SK-N-SH (cell line): ENCODE measurements around the gene BTBD3. TPM values are rescaled to one million over a fixed set of nuclear protein-coding genes. Genes with fewer than 3 reads are reported as not detected.

Source experiments
- CTCF ChIA-PET: fragments of 300-600, 350-600 bp; formaldehyde crosslinking; extraction: SDS; loops from one replicate; lab custom pipeline; 2021; lab: Yijun Ruan, JAX
- POLR2A ChIA-PET: fragments of 350-600 bp; sonication (Branson Sonifier 250); formaldehyde crosslinking; extraction: SDS; loops from one replicate; lab custom pipeline; 2020; ENCODE audit warnings: antibody characterized with exemption, inconsistent platforms; lab: Yijun Ruan, JAX
- DNase-seq: peaks from one replicate; pipeline ENCODE4 v3.0.0; 2012
- H2AFZ ChIP-seq: fragments of 200-600 bp; sonication (generic); 2 replicates; pipeline ENCODE4 v1.8.1; 2016; ENCODE audit warnings: antibody characterized with exemption, mild to moderate bottlenecking, low read depth
- H3F3A ChIP-seq: fragments of 200-600 bp; sonication (generic); replicated peaks from 2 replicates; pipeline ENCODE3; 2016; ENCODE audit warnings: antibody characterized with exemption, mild to moderate bottlenecking; ENCODE audit not compliant: insufficient read depth
- H3K27ac ChIP-seq, 2 experiments: fragments of 200-500 bp in 1 of 2; fragments of 200-600 bp in 1 of 2; sonication (Bioruptor generic) in 1 of 2; sonication (generic), shearing (Covaris generic) in 1 of 2; 2 replicates each; pipeline versions ENCODE4 v1.5.1 to v1.6.1; 2014 to 2016; ENCODE audit warnings: low read depth in 2 of 2, inconsistent platforms in 1 of 2, low read length in 1 of 2, mild to moderate bottlenecking in 1 of 2, mixed read lengths in 1 of 2
- H3K27me3 ChIP-seq: fragments of 200-600 bp; sonication (generic), shearing (Covaris generic); 2 replicates; pipeline ENCODE4 v1.6.1; 2016; ENCODE audit warnings: mixed run types; ENCODE audit not compliant: insufficient read depth
- H3K36me3 ChIP-seq, 2 experiments: fragments of 200-500 bp in 1 of 2; fragments of 200-600 bp in 1 of 2; sonication (Bioruptor generic) in 1 of 2; sonication (generic) in 1 of 2; replicated peaks in 1 of 2; 2 replicates each; pipeline versions ENCODE3 to v1.5.1; 2014 to 2016; ENCODE audit warnings: low read length in 1 of 2, mild to moderate bottlenecking in 1 of 2; ENCODE audit not compliant: insufficient read depth in 2 of 2, control insufficient read depth in 1 of 2
- H3K4me1 ChIP-seq, 2 experiments: fragments of 200-500 bp in 1 of 2; fragments of 200-600 bp in 1 of 2; sonication (Bioruptor generic) in 1 of 2; sonication (generic), shearing (Covaris generic) in 1 of 2; 2 replicates each; pipeline versions ENCODE4 v1.5.1 to v1.6.1; 2014 to 2016; ENCODE audit warnings: low read depth in 1 of 2, low read length in 1 of 2, mixed run types in 1 of 2; ENCODE audit not compliant: insufficient read depth in 2 of 2, control insufficient read depth in 1 of 2
- H3K4me2 ChIP-seq: fragments of 200-600 bp; sonication (generic), shearing (Covaris generic); 2 replicates; pipeline ENCODE4 v1.6.1; 2017; ENCODE audit warnings: mixed run types
- H3K4me3 ChIP-seq, 2 experiments: fragments of 200-500 bp in 1 of 2; fragments of 200-600 bp in 1 of 2; sonication (Bioruptor generic) in 1 of 2; sonication (generic), shearing (Covaris generic) in 1 of 2; 2 replicates each; pipeline versions ENCODE4 v1.5.1 to v1.8.1; 2014 to 2016; ENCODE audit warnings: low read depth in 2 of 2, inconsistent platforms in 1 of 2, low read length in 1 of 2, mild to moderate bottlenecking in 1 of 2, mixed read lengths in 1 of 2, moderate library complexity in 1 of 2
- H3K79me2 ChIP-seq: fragments of 200-600 bp; sonication (generic); 2 replicates; pipeline ENCODE4 v1.8.1; 2017; ENCODE audit warnings: mild to moderate bottlenecking; ENCODE audit not compliant: insufficient read depth
- H3K9ac ChIP-seq: fragments of 200-600 bp; sonication (generic); 2 replicates; pipeline ENCODE4 v1.6.1; 2017; ENCODE audit warnings: mixed run types
- H3K9me2 ChIP-seq: fragments of 200-600 bp; sonication (generic); 2 replicates; pipeline ENCODE4 v1.6.1; 2017; ENCODE audit warnings: mixed run types
- H3K9me3 ChIP-seq: fragments of 200-600 bp; sonication (generic); 2 replicates; pipeline ENCODE4 v1.6.1; 2017; ENCODE audit warnings: mixed run types, mild to moderate bottlenecking, moderate library complexity
- H4K20me1 ChIP-seq: fragments of 200-600 bp; sonication (generic); 2 replicates; pipeline ENCODE4 v1.6.1; 2017; ENCODE audit warnings: mild to moderate bottlenecking, mixed run types; ENCODE audit not compliant: insufficient read depth
- CHD2 ChIP-seq: fragments of 150-350 bp; IDR thresholded peaks from 2 replicates; pipeline ENCODE4 v1.6.1; 2018; ENCODE audit warnings: low read length; ENCODE audit not compliant: partially characterized antibody
- FOXM1 ChIP-seq: IDR thresholded peaks from 2 replicates; pipeline ENCODE4 v1.4.0; 2012; ENCODE audit warnings: low read depth, mild to moderate bottlenecking
- GATA2 ChIP-seq: sonication (generic); formaldehyde crosslinking; IDR thresholded peaks from 2 replicates; pipeline ENCODE4 v1.5.0; 2020; ENCODE audit warnings: mild to moderate bottlenecking, missing genetic modification reagents
- MEF2A ChIP-seq: IDR thresholded peaks from 2 replicates; pipeline ENCODE4 v1.4.0; 2012; ENCODE audit warnings: low read depth, borderline replicate concordance
- MXI1 ChIP-seq: IDR thresholded peaks from 2 replicates; pipeline ENCODE4 v1.6.1; 2012; ENCODE audit warnings: mild to moderate bottlenecking, low read depth, low read length, improper control_type of control experiment
- NFIC ChIP-seq: IDR thresholded peaks from 2 replicates; pipeline ENCODE4 v1.4.0; 2012; ENCODE audit warnings: borderline replicate concordance
- RAD21 ChIP-seq: IDR thresholded peaks from 2 replicates; pipeline ENCODE4 v1.6.1; 2012; ENCODE audit warnings: mild to moderate bottlenecking, low read length
- REST ChIP-seq: IDR thresholded peaks from 2 replicates; pipeline ENCODE4 v1.6.1; 2012; ENCODE audit warnings: mild to moderate bottlenecking, low read depth, low read length, moderate library complexity
- RFX5 ChIP-seq: IDR thresholded peaks from 2 replicates; pipeline ENCODE4 v1.6.1; 2012; ENCODE audit warnings: mild to moderate bottlenecking, improper control_type of control experiment, low read length
- SIN3A ChIP-seq: IDR thresholded peaks from 2 replicates; pipeline ENCODE4 v1.6.1; 2012; ENCODE audit warnings: low read depth, mild to moderate bottlenecking, low read length, moderate library complexity, borderline replicate concordance
- SMC3 ChIP-seq: IDR thresholded peaks from 2 replicates; pipeline ENCODE4 v1.6.1; 2012; ENCODE audit warnings: low read depth, low read length, improper control_type of control experiment
- USF2 ChIP-seq: fragments of 150-350 bp; IDR thresholded peaks from 2 replicates; pipeline ENCODE4 v1.6.1; 2017; ENCODE audit warnings: antibody characterized with exemption, low read length, low read depth, borderline replicate concordance
- WGBS: methylation state at CpG from one replicate; pipeline ENCODE4 v1.1.6; 2017; ENCODE audit warnings: low lambda C conversion rate; 5-methylcytosine and 5-hydroxymethylcytosine counted together
- polyA plus RNA-seq, 3 experiments: library from polyadenylated mRNA; depleted of rRNA; stranded (reverse); fragments of >200 nt; gene quantifications; 2 replicates each; pipeline ENCODE4 v1.2.3, GENCODE V29; 2012
- TF ChIP-seq, protein P1 (sequence below): fragments of 150-350 bp; IDR thresholded peaks from 2 replicates; pipeline ENCODE4 v1.6.1; 2016; ENCODE audit warnings: mild to moderate bottlenecking, low read depth, low read length
- TF ChIP-seq, protein P2 (sequence below): IDR thresholded peaks from 2 replicates; pipeline ENCODE4; 2012
- TF ChIP-seq, protein P3 (sequence below): IDR thresholded peaks from 2 replicates; pipeline ENCODE4 v1.4.0; 2012; ENCODE audit warnings: low read depth, borderline replicate concordance

The BTBD3 gene
- polyA plus RNA-seq, 1 of the 3 experiments (the other 2 are of a cell fraction): 10.2 TPM

GRCh38 chr20:11941593-11942246, 24.0 kb downstream of the BTBD3 start:
- H3K79me2 ChIP-seq: no peaks in the 10 kb centered on the region
- TF ChIP-seq GATA2 (CRISPR knock-in tag): no peak
- TF ChIP-seq, protein P1, sequence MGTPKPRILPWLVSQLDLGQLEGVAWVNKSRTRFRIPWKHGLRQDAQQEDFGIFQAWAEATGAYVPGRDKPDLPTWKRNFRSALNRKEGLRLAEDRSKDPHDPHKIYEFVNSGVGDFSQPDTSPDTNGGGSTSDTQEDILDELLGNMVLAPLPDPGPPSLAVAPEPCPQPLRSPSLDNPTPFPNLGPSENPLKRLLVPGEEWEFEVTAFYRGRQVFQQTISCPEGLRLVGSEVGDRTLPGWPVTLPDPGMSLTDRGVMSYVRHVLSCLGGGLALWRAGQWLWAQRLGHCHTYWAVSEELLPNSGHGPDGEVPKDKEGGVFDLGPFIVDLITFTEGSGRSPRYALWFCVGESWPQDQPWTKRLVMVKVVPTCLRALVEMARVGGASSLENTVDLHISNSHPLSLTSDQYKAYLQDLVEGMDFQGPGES: no peak
- TF ChIP-seq RAD21: no peak
- no peak for TF ChIP-seq RFX5
- no peak for TF ChIP-seq REST
- TF ChIP-seq CHD2: no peak
- no peak for TF ChIP-seq MEF2A
- TF ChIP-seq, protein P2, sequence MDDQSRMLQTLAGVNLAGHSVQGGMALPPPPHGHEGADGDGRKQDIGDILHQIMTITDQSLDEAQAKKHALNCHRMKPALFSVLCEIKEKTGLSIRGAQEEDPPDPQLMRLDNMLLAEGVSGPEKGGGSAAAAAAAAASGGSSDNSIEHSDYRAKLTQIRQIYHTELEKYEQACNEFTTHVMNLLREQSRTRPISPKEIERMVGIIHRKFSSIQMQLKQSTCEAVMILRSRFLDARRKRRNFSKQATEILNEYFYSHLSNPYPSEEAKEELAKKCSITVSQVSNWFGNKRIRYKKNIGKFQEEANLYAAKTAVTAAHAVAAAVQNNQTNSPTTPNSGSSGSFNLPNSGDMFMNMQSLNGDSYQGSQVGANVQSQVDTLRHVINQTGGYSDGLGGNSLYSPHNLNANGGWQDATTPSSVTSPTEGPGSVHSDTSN: no peak

DNA sequence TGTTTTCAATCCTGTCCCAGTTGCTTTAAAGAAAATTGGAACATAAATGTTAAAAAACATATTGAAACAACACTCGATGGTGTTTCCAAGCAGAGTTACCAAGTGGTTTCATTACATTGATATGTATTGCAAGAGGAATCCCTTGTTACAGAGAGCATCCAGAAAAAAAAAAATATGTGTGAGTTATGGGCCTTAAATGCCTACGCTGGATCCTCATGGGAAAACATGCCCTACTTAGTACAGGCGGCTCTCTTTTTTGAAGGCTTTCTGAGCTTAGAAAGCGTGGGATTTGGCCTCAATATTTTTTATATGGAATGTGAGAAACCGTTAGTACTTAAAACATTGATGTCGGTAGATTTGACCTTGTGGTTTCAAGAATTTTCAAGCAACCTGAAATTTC, 26.1 kb downstream of the BTBD3 start:
- Histone ChIP-seq H2AFZ (no peak overlapping the region), H3K79me2 (no peaks in the 10 kb centered on the region), H3K9ac (no peak overlapping the region), H3K9me3 (no peaks in the 10 kb centered on the region)
- TF ChIP-seq MXI1 (no peak), NFIC (no peak), RAD21 (no peak), SMC3 (no peak), USF2 (no peak), RFX5 (no peak), SIN3A (no peak), FOXM1 (no peak)
- TF ChIP-seq, protein P3, sequence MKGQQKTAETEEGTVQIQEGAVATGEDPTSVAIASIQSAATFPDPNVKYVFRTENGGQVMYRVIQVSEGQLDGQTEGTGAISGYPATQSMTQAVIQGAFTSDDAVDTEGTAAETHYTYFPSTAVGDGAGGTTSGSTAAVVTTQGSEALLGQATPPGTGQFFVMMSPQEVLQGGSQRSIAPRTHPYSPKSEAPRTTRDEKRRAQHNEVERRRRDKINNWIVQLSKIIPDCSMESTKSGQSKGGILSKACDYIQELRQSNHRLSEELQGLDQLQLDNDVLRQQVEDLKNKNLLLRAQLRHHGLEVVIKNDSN: no peak
- TF ChIP-seq, all 33 proteins: peak for 0
- Histone ChIP-seq H3F3A (no peaks in the 10 kb centered on the region), H3K27me3 (no peaks in the 10 kb centered on the region), H3K4me3 (no peak overlapping the region), H3K36me3 (no peaks in the 10 kb centered on the region), H4K20me1 (no peaks in the 10 kb centered on the region), H3K4me2 (no peak overlapping the region), H3K27ac (no peak overlapping the region), H3K9me2 (no peaks in the 10 kb centered on the region), H3K4me1 (no peaks in the 10 kb centered on the region)
- no peak for DNase-seq
- POLR2A ChIA-PET: no interaction called here
- WGBS: 49% methylated on average over 6 of the region's 6 CpGs
- CTCF ChIA-PET: no interaction called here

More at GRCh38 chr20:11941593-11942246, 24.0 kb downstream of the BTBD3 start:
- no peak overlapping the region for H3K4me3 ChIP-seq
- ChIA-PET POLR2A (no interaction called here), CTCF (no interaction called here)
- H3K9ac ChIP-seq: no peak overlapping the region
- no peak overlapping the region for H2AFZ ChIP-seq
- DNase-seq: no peak
- 33% methylated on average over 4 of the region's 4 CpGs for whole genome bisulfite sequencing
- no peak overlapping the region for H3K27ac ChIP-seq
- H3K27me3 ChIP-seq: no peaks in the 10 kb centered on the region
- peaks cover 0 to 5% of the 10 kb centered on the region in 2 experiments; a peak in 2 of 4 replicates for H3K4me1 ChIP-seq
- H3K9me2 ChIP-seq: no peaks in the 10 kb centered on the region
- no peak overlapping the region for H3K4me2 ChIP-seq
- H3K36me3 ChIP-seq: no peaks in the 10 kb centered on the region
- H4K20me1 ChIP-seq: no peaks in the 10 kb centered on the region
- H3F3A ChIP-seq: no peaks in the 10 kb centered on the region
- H3K9me3 ChIP-seq: no peaks in the 10 kb centered on the region
